Transverse colon (tissue), 4 donors: ENCODE results near the gene TENM4.

Experiments
- POLR2AphosphoS5 ChIP-seq, 3 donors: sonication (generic); formaldehyde crosslinking; IDR thresholded peaks; one replicate each; pipeline ENCODE4 v1.6.1; 2016; ENCODE audit warnings: antibody characterized with exemption in 3 of 3
- TF ChIP-seq, protein P1 (sequence below), 5 experiments: fragments of 200-600 bp in 3 of 5; fragments of 450-650 bp in 2 of 5; sonication (generic) in 3 of 5; IDR thresholded peaks; 1 replicate in 2 of 5; 2 replicates in 3 of 5; pipeline ENCODE4 v1.5.1; 2016 to 2017; ENCODE audit warnings: antibody characterized with exemption in 5 of 5, inconsistent platforms in 3 of 5, mild to moderate bottlenecking in 2 of 5, moderate library complexity in 1 of 5

DNA sequence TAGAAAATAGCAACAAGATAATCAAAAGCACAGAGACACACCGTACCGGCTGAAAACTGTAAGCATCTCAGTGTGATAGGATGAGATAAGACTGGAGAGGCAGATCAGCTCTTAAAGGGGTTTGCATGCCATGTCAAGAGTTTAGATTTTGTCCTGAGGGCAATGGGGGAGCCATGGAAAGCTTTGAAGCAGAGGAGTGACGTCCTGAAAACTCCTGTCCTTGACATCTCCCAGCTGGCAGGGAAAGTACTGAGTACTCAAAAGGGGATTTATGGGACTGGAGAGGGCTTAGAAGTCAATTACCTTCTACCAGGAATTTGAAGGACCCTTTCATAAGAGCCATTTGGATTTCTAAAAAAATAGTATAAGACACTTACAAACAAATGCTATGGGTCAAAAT lies 445.7 kb downstream of the TENM4 start:
- TF ChIP-seq POLR2AphosphoS5 (IDR thresholded peaks at IDR 0.05): no peak
- TF ChIP-seq, protein P1, sequence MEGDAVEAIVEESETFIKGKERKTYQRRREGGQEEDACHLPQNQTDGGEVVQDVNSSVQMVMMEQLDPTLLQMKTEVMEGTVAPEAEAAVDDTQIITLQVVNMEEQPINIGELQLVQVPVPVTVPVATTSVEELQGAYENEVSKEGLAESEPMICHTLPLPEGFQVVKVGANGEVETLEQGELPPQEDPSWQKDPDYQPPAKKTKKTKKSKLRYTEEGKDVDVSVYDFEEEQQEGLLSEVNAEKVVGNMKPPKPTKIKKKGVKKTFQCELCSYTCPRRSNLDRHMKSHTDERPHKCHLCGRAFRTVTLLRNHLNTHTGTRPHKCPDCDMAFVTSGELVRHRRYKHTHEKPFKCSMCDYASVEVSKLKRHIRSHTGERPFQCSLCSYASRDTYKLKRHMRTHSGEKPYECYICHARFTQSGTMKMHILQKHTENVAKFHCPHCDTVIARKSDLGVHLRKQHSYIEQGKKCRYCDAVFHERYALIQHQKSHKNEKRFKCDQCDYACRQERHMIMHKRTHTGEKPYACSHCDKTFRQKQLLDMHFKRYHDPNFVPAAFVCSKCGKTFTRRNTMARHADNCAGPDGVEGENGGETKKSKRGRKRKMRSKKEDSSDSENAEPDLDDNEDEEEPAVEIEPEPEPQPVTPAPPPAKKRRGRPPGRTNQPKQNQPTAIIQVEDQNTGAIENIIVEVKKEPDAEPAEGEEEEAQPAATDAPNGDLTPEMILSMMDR (IDR thresholded peaks at IDR 0.05): no peak
